GF-D8 (cell line): ENCODE measurements around the gene TNNC1.

Experiments
- DNase-seq: peaks from one replicate; lab custom pipeline; 2025; lab: John Stamatoyannopoulos, UW

TNNC1 gene

GRCh38 chr3:52443791-52444687, 9.8 kb downstream of the TNNC1 start:
- DNase-seq: peak; percentile 3

- DNase-seq: no peak
These were observed 10.6 kb downstream of the TNNC1 start for GRCh38 chr3:52443268-52443610.

GRCh38 chr3:52442409-52443267, 11.2 kb downstream of the TNNC1 start:
- DNase-seq: no peak

GRCh38 chr3:52441772-52442332, 12.0 kb downstream of the TNNC1 start:
- no peak for DNase-seq

GRCh38 chr3:52441091-52441771, 12.6 kb downstream of the TNNC1 start:
- DNase-seq: no peak

- DNase-seq: no peak
These were observed 13.2 kb downstream of the TNNC1 start for GRCh38 chr3:52440671-52441070.

- DNase-seq: no peak
These were observed 13.6 kb downstream of the TNNC1 start for GRCh38 chr3:52440249-52440551.

GRCh38 chr3:52439426-52440248, 14.2 kb downstream of the TNNC1 start:
- DNase-seq: no peak

- DNase-seq: no peak
These were observed 15.0 kb downstream of the TNNC1 start for GRCh38 chr3:52438579-52439425.

GRCh38 chr3:52438104-52438376, 15.8 kb downstream of the TNNC1 start:
- no peak for DNase-seq

- DNase-seq: no peak
These were observed 16.3 kb downstream of the TNNC1 start for GRCh38 chr3:52437326-52438103.

GRCh38 chr3:52436500-52437149, 17.2 kb downstream of the TNNC1 start:
- peak; percentile 63 for DNase-seq

GRCh38 chr3:52435246-52436101, 18.4 kb downstream of the TNNC1 start:
- no peak for DNase-seq

GRCh38 chr3:52434491-52435115, 19.2 kb downstream of the TNNC1 start:
- DNase-seq: no peak

GRCh38 chr3:52433996-52434479, 19.8 kb downstream of the TNNC1 start:
- DNase-seq: no peak

- no peak for DNase-seq
These were observed 20.4 kb downstream of the TNNC1 start for GRCh38 chr3:52433328-52433995.

GRCh38 chr3:52432691-52433141, 21.1 kb downstream of the TNNC1 start:
- DNase-seq: no peak
